SK-N-SH (cell line): ENCODE measurements around the gene IFT172.

Experiments
- CHD2 ChIP-seq: fragments of 150-350 bp; IDR thresholded peaks from 2 replicates; pipeline ENCODE4 v1.6.1; 2018; ENCODE audit warnings: low read length; ENCODE audit not compliant: partially characterized antibody
- EP300 ChIP-seq, 2 experiments: IDR thresholded peaks; 2 replicates each; pipeline versions ENCODE4 v1.4.0 to v1.6.1; 2012; ENCODE audit warnings: borderline replicate concordance in 1 of 2, low read depth in 1 of 2, low read length in 1 of 2
- RCOR1 ChIP-seq: fragments of 150-350 bp; IDR thresholded peaks from 2 replicates; pipeline ENCODE4 v1.6.1; 2017; ENCODE audit warnings: antibody characterized with exemption, low read length
- TCF12 ChIP-seq: IDR thresholded peaks from 2 replicates; pipeline ENCODE4 v1.4.0; 2012
- TF ChIP-seq, protein P1 (sequence below): IDR thresholded peaks from 2 replicates; pipeline ENCODE4 v1.4.0; 2012; ENCODE audit warnings: low read depth
- TF ChIP-seq, protein P2 (sequence below): IDR thresholded peaks from 2 replicates; pipeline ENCODE4 v1.6.1; 2012; ENCODE audit warnings: mild to moderate bottlenecking, low read depth, low read length, moderate library complexity
- TF ChIP-seq, protein P3 (sequence below): fragments of 200-600 bp; sonication (generic); IDR thresholded peaks from 2 replicates; pipeline ENCODE4 v1.6.1; 2017; ENCODE audit warnings: antibody characterized with exemption, mild to moderate bottlenecking, moderate library complexity

DNA sequence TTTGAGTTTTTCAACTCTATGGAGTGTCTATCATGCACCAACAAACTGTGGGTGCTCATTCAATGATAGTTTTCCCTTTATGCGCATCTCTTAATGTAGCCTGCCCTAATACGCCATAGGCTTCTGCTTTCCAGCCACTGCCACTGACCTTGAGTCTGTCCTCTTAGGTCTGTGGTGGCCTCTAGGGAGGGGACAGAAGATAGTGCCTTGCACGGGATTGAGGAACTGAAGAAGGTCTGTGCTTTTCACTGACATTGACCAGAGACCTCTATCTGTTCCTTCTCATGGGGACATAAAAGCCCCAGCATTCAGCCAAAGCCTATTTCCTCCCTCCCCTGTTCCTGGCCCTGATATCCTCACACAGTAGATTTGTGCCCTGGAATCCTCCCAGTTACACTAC, 9.4 kb upstream of the IFT172 start:
- no peak for TF ChIP-seq RCOR1
- TF ChIP-seq, protein P1, sequence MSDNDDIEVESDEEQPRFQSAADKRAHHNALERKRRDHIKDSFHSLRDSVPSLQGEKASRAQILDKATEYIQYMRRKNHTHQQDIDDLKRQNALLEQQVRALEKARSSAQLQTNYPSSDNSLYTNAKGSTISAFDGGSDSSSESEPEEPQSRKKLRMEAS: no peak
- TF ChIP-seq CHD2: no peak
- TF ChIP-seq, protein P2, sequence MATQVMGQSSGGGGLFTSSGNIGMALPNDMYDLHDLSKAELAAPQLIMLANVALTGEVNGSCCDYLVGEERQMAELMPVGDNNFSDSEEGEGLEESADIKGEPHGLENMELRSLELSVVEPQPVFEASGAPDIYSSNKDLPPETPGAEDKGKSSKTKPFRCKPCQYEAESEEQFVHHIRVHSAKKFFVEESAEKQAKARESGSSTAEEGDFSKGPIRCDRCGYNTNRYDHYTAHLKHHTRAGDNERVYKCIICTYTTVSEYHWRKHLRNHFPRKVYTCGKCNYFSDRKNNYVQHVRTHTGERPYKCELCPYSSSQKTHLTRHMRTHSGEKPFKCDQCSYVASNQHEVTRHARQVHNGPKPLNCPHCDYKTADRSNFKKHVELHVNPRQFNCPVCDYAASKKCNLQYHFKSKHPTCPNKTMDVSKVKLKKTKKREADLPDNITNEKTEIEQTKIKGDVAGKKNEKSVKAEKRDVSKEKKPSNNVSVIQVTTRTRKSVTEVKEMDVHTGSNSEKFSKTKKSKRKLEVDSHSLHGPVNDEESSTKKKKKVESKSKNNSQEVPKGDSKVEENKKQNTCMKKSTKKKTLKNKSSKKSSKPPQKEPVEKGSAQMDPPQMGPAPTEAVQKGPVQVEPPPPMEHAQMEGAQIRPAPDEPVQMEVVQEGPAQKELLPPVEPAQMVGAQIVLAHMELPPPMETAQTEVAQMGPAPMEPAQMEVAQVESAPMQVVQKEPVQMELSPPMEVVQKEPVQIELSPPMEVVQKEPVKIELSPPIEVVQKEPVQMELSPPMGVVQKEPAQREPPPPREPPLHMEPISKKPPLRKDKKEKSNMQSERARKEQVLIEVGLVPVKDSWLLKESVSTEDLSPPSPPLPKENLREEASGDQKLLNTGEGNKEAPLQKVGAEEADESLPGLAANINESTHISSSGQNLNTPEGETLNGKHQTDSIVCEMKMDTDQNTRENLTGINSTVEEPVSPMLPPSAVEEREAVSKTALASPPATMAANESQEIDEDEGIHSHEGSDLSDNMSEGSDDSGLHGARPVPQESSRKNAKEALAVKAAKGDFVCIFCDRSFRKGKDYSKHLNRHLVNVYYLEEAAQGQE: no peak
- TF ChIP-seq, protein P3, sequence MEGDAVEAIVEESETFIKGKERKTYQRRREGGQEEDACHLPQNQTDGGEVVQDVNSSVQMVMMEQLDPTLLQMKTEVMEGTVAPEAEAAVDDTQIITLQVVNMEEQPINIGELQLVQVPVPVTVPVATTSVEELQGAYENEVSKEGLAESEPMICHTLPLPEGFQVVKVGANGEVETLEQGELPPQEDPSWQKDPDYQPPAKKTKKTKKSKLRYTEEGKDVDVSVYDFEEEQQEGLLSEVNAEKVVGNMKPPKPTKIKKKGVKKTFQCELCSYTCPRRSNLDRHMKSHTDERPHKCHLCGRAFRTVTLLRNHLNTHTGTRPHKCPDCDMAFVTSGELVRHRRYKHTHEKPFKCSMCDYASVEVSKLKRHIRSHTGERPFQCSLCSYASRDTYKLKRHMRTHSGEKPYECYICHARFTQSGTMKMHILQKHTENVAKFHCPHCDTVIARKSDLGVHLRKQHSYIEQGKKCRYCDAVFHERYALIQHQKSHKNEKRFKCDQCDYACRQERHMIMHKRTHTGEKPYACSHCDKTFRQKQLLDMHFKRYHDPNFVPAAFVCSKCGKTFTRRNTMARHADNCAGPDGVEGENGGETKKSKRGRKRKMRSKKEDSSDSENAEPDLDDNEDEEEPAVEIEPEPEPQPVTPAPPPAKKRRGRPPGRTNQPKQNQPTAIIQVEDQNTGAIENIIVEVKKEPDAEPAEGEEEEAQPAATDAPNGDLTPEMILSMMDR: no peak
- TF ChIP-seq TCF12: no peak
- TF ChIP-seq EP300 (IDR thresholded peaks at IDR 0.05; ENCODE audit: borderline replicate concordance in 1 of 2, low read depth in 1 of 2, low read length in 1 of 2): no peak
